GM21528 (cell line): ENCODE results near the gene BIRC2.

Experiments used
- ATAC-seq: cut with Tn5 transposase; IDR thresholded peaks from one replicate; pipeline ENCODE4 v1.9.1; 2021; ENCODE audit warnings: mild to moderate bottlenecking, moderate library complexity; ENCODE audit not compliant: unreplicated experiment, low FRiP score

Gene BIRC2

GRCh38 chr11:102396708-102397563 is 49.9 kb downstream of the BIRC2 start:
- no peak for ATAC-seq

GRCh38 chr11:102398297-102398696 is 51.3 kb downstream of the BIRC2 start:
- ATAC-seq, result no peak

- no peak for ATAC-seq
Measured at GRCh38 chr11:102399189-102399588, 52.2 kb downstream of the BIRC2 start.

GRCh38 chr11:102400603-102401002 is 53.6 kb downstream of the BIRC2 start:
- no peak for ATAC-seq

- no peak for ATAC-seq
Measured at GRCh38 chr11:102401905-102402304, 54.9 kb downstream of the BIRC2 start.

GRCh38 chr11:102402548-102402947 is 55.5 kb downstream of the BIRC2 start:
- no peak for ATAC-seq

GRCh38 chr11:102405501-102405900 is 58.5 kb downstream of the BIRC2 start:
- ATAC-seq, result no peak

GRCh38 chr11:102406099-102406498 is 59.1 kb downstream of the BIRC2 start:
- no peak for ATAC-seq

- ATAC-seq, result no peak
Measured at GRCh38 chr11:102407901-102408300, 60.9 kb downstream of the BIRC2 start.

GRCh38 chr11:102408339-102408738 is 61.3 kb downstream of the BIRC2 start:
- no peak for ATAC-seq

- no peak for ATAC-seq
Measured at GRCh38 chr11:102410382-102410784, 63.4 kb downstream of the BIRC2 start.

- no peak for ATAC-seq
Measured at GRCh38 chr11:102411142-102411541, 64.1 kb downstream of the BIRC2 start.

- no peak for ATAC-seq
Measured at GRCh38 chr11:102413497-102413896, 66.5 kb downstream of the BIRC2 start.

- no peak for ATAC-seq
Measured at GRCh38 chr11:102414559-102414958, 67.5 kb downstream of the BIRC2 start.

GRCh38 chr11:102415304-102415916 is 68.4 kb downstream of the BIRC2 start:
- ATAC-seq, result no peak

GRCh38 chr11:102416976-102417375 is 70.0 kb downstream of the BIRC2 start:
- ATAC-seq, result no peak

- ATAC-seq, result no peak
Measured at GRCh38 chr11:102419181-102419580, 72.2 kb downstream of the BIRC2 start.

GRCh38 chr11:102420547-102420946 is 73.5 kb downstream of the BIRC2 start:
- ATAC-seq, result no peak

GRCh38 chr11:102421261-102421660 is 74.2 kb downstream of the BIRC2 start:
- ATAC-seq, result no peak

- ATAC-seq, result no peak
Measured at GRCh38 chr11:102422817-102423712, 76.1 kb downstream of the BIRC2 start.

GRCh38 chr11:102423936-102424335 is 76.9 kb downstream of the BIRC2 start:
- ATAC-seq, result no peak
